GM20000 (cell line): ENCODE results near the gene SKI.

Experiments used
- DNase-seq: peaks from one replicate; pipeline ENCODE4 v3.0.0; 2012; ENCODE audit warnings: low spot score
- TF ChIP-seq, protein P1 (sequence below): IDR thresholded peaks from 2 replicates; pipeline ENCODE4 v1.5.1; 2012; ENCODE audit warnings: mild to moderate bottlenecking, control low read depth; ENCODE audit errors: extremely low read depth, missing control alignments

The SKI gene

DNA sequence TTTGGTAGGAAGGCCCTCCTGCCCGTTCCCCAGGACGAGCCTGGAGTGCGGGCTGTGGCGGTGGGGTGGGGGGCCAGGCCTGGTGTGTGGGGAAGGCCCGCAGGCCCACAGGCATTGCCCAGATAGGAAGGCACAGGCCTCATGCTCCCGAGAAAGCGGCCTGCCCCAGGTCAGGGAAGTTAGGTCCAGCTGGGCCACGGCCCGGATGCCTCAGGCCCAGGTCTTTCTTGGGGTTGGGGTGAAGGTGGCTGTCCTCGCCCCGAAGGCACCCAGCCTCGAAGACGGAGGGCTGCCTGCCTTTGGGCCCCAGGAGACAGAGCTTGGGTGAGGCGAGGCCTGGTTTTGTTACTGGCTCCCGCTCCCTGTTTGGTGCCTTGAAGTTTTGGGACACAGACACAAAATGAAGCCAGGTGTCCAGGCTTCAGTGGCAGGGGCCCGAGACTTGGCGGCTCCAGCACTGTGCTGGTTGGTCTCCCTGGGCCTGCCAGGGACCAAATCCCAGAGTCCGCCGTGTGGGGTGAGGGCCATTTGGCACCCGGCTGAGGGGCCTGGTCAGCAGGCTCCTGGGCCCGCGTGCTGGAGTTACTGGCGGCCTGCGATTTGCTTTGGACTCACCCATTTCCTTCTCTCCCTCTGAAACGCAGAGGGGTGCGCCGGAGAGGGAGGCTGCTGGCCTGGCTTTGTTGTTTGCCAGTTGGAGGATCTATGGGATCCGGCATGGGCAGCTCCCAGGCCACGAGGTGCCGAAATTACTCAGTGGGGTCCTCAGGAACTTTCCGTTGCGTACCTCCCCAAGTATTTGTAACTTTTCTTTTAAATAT, 2.0 kb downstream of the SKI start:
- no peak for DNase-seq
- TF ChIP-seq, protein P1, sequence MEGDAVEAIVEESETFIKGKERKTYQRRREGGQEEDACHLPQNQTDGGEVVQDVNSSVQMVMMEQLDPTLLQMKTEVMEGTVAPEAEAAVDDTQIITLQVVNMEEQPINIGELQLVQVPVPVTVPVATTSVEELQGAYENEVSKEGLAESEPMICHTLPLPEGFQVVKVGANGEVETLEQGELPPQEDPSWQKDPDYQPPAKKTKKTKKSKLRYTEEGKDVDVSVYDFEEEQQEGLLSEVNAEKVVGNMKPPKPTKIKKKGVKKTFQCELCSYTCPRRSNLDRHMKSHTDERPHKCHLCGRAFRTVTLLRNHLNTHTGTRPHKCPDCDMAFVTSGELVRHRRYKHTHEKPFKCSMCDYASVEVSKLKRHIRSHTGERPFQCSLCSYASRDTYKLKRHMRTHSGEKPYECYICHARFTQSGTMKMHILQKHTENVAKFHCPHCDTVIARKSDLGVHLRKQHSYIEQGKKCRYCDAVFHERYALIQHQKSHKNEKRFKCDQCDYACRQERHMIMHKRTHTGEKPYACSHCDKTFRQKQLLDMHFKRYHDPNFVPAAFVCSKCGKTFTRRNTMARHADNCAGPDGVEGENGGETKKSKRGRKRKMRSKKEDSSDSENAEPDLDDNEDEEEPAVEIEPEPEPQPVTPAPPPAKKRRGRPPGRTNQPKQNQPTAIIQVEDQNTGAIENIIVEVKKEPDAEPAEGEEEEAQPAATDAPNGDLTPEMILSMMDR = no peak

DNA sequence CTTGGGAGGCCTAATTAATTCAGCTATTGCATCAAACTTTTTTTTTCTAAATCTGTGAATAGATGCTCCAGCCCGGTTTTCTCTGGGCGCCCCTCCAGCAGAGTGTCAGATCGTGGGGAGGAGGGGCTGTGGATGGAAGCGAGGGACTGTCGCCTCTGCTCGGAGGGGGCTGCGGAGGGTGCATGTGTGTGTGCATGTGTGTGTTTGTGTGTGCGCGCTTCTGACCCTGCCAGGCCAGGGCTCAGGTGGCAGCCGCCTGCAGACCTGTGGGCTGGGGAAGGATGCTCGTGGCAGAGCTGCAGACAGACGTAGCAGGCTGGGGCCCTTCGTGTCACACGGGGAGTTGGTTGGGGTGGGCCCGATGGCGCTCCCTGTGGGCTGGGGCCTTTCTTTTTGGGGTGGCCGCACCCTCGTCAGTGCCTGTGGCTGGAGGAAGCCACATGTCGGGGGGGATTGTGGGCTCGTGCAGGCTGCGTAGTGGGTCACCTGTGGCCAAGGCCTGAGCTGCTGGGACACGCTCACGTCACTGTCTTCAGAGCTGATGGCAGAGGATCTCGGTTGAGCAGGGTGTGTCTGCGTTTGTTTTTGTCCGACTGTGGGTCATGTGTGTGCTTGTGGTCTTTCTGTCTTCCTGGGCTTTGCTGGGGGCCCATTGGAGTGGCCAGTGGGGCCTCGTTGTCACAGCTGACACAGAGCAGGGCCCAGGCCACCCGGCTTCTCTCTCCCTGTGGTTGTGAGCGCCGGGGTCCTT, 2.8 kb downstream of the SKI start:
- DNase-seq = no peak
- TF ChIP-seq, protein P1 = no peak

DNA sequence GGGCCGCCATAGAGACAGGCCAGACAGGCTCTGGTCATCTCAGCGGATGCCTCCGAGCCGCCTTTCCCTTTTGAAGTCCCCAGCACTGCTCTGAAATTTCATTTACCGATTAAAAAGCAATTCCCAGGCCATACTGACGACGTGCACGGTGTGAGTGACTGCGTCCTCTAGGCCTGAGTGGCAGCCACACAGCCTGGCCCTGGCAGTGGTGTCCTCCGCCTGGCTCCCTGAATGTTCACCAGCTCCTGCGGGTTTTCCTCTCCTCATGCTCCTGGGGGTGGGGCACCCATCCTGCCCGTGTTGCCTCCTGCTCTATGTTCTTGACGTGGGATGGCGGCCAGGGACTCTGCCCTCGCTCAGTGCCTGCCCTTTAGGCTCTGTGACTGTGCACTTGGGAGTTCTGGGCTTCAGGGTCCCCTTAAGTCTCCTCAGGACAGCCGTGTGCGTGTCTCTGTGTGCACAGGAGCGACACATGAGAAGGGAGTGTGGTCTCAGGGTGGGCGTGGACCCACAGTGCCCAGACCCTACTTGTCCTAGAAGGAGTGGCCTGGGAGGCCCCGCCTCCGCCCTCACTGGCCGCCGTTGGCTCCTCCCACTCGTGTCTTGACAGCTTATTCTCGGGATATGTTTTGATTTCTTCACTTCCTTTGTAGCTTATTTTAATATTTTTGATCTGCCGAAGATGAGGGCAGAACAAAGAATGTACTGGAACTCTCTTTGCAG, 3.6 kb downstream of the SKI start:
- DNase-seq = no peak
- TF ChIP-seq, protein P1 = no peak

DNA sequence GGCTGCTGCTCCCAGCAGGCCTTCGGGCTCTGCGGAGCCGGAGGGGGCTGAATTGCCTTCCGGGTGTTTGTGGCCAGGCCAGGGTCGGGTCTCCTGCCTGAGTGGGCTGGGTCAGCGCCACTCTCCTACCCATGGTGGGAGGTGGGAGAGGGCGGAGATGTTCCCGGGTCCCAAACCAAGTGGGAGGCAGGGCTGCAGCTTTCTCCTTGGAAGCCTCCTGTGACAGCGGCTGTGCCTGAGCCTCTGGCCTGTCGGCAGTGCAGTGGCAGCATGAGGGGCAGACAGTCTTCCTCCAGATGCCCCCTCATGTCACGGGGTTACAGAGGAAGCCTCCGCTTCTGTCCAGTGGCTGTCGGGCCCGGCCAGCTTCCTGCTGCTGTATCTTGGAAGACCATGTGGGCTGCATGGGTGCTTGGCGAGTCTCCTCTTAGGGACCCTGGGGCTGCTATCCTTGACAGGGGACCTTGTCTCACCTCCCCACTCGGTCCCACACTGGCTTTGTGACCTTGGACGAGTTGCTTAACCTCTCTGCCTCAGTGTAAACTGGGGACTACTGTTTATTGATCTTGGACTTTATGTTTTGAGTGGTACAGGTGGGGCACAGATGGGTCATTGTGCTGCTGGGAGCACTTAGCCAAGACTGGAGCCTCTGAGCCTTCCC, 4.3 kb downstream of the SKI start:
- DNase-seq = no peak
- TF ChIP-seq, protein P1 = no peak

DNA sequence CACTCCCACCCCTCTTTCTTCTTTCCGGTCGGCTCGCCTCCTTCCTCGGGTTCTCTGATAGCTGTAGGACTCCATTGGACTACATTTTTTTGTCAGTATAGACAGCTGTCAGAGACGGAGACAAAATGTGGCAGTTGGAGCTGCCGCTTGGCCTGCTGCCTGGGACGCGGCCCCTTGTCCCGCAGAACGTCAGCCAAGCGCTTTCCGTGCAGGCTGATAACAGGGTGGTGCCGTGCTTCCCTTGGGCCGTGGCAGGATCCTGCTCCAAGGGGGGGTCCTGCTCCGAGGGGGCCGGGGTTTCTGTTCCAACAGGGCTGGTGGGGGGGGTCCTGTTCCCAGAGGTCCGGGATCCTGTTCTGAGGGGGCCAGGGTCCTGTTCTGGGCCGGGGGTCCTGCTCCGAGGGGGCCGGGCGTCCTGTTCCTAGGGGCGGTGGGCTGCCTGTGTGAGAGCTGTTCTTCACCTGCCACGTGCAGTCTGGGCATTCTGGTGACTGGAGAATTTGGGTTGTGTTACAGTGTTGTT, 4.9 kb downstream of the SKI start:
- no peak for DNase-seq
- TF ChIP-seq, protein P1 = no peak

DNA sequence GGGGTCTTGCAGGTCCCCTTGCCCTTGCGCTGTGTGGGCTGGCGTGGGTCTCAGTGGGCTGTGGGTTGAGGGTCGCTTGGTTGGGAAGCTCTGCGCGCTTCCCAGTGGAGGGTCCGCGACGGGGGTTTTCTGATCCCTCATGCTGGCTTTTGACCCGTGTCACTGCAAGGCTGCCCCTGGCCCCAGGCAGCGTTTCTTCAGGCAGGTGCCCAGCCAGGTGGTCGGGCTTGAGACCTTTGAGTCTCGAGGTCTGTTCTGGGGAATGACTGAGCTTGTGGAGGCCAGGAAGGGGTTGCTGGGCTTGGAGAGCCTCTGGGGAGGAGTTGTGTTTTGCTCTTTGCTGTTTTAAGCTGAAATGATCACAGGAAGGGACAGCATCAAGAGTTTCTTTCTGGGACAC, 5.3 kb downstream of the SKI start:
- TF ChIP-seq, protein P1 = no peak
- no peak for DNase-seq
